Endothelial cell of umbilical vein (primary cell): ENCODE data around the gene PKNOX2. TPM values are rescaled to one million over a fixed set of nuclear protein-coding genes. Genes with fewer than 3 reads are reported as not detected.

Experiments
- BruUV-seq: library from RNA; stranded (reverse); fragments of 400-500 nt; replicated peaks from 2 replicates; lab custom pipeline; 2021; lab: Mats Ljungman, UMichigan
- CTCF ChIA-PET: fragments of 300-600, 350-600 bp; sonication (Branson Sonifier 250); formaldehyde crosslinking; loops from one replicate; lab custom pipeline; 2021; ENCODE audit warnings: antibody characterized with exemption, inconsistent platforms; lab: Charles Lee
- POLR2A ChIA-PET: fragments of 300-600, 350-600 bp; sonication (Branson Sonifier 250); formaldehyde crosslinking; loops from one replicate; lab custom pipeline; 2021; ENCODE audit warnings: antibody characterized with exemption, inconsistent platforms; lab: Charles Lee
- DNase-seq: peaks from one replicate; pipeline ENCODE4 v3.0.0-alpha.2; 2011; ENCODE audit warnings: low read depth, low spot score
- FAIRE-seq: peaks from 2 replicates; lab custom pipeline; 2011; peaks lifted over from hg19 to GRCh38; lab: Jason Lieb, UNC
- H2AFZ ChIP-seq: 2 replicates; pipeline ENCODE4 v1.6.0; 2012; ENCODE audit warnings: low read depth, low read length, control low read depth, inconsistent platforms
- H3K27ac ChIP-seq: 2 replicates; pipeline ENCODE4 v1.5.1; 2011; ENCODE audit warnings: low read depth, mild to moderate bottlenecking, control low read depth, low read length, moderate library complexity; ENCODE audit not compliant: insufficient read depth
- H3K27me3 ChIP-seq, 2 experiments: 2 replicates each; pipeline versions ENCODE4 v1.6.0 to v1.6.1; 2011; ENCODE audit warnings: low read length in 2 of 2, mixed read lengths in 1 of 2; ENCODE audit not compliant: control insufficient read depth in 2 of 2, insufficient read depth in 2 of 2
- H3K36me3 ChIP-seq, 2 experiments: 2 replicates in 1 of 2; 3 replicates in 1 of 2; pipeline ENCODE4 v1.5.1; 2011; ENCODE audit warnings: low read length in 2 of 2, mild to moderate bottlenecking in 1 of 2, moderate library complexity in 1 of 2; ENCODE audit not compliant: control insufficient read depth in 2 of 2, insufficient read depth in 2 of 2; ENCODE audit errors: extremely low read depth in 1 of 2
- H3K4me1 ChIP-seq: 3 replicates; pipeline ENCODE4 v1.5.1; 2011; ENCODE audit warnings: mild to moderate bottlenecking, low read length; ENCODE audit not compliant: control insufficient read depth, insufficient read depth; ENCODE audit errors: extremely low read depth
- H3K4me2 ChIP-seq: 2 replicates; pipeline ENCODE4 v1.6.1; 2011; ENCODE audit warnings: low read length, control low read depth, mixed read lengths; ENCODE audit not compliant: insufficient read depth
- H3K4me3 ChIP-seq, 3 experiments: fragments of 200-600 bp in 1 of 3; sonication (generic), shearing (Covaris generic) in 1 of 3; replicated peaks in 1 of 3; 2 replicates each; pipeline ENCODE4 v1.5.1; 2011 to 2016; ENCODE audit warnings: control low read depth in 3 of 3, low read length in 3 of 3, mild to moderate bottlenecking in 2 of 3, inconsistent platforms in 1 of 3, low read depth in 1 of 3, moderate library complexity in 1 of 3; ENCODE audit not compliant: insufficient read depth in 1 of 3
- H3K79me2 ChIP-seq: 2 replicates; pipeline ENCODE4 v1.6.0; 2012; ENCODE audit warnings: low read length, inconsistent platforms; ENCODE audit not compliant: control insufficient read depth, insufficient read depth
- H3K9ac ChIP-seq: replicated peaks from 2 replicates; pipeline ENCODE3; 2011; ENCODE audit warnings: low read length, control low read depth; ENCODE audit not compliant: insufficient read depth; ENCODE audit errors: extremely low read depth
- H3K9me1 ChIP-seq: replicated peaks from 3 replicates; pipeline ENCODE4 v1.6.0; 2011; ENCODE audit warnings: mild to moderate bottlenecking, low read length; ENCODE audit not compliant: control insufficient read depth, insufficient read depth; ENCODE audit errors: extremely low read depth
- H3K9me3 ChIP-seq: replicated peaks from 2 replicates; pipeline ENCODE4 v1.5.1; 2012; ENCODE audit warnings: low read length, inconsistent platforms; ENCODE audit not compliant: control insufficient read depth, insufficient read depth
- H4K20me1 ChIP-seq: replicated peaks from 2 replicates; pipeline ENCODE3; 2011; ENCODE audit warnings: mild to moderate bottlenecking, low read length; ENCODE audit not compliant: control insufficient read depth, insufficient read depth; ENCODE audit errors: extremely low read depth
- EZH2 ChIP-seq: IDR thresholded peaks from 2 replicates; pipeline ENCODE4 v1.6.1; 2012; ENCODE audit warnings: borderline replicate concordance, low read depth, mild to moderate bottlenecking, moderate library complexity, low read length, inconsistent platforms; ENCODE audit not compliant: severe bottlenecking
- FOS ChIP-seq: IDR thresholded peaks from 2 replicates; pipeline ENCODE4 v1.6.1; 2011; ENCODE audit warnings: mild to moderate bottlenecking, low read length, moderate library complexity, borderline replicate concordance; ENCODE audit not compliant: insufficient read depth
- GATA2 ChIP-seq: IDR thresholded peaks from 2 replicates; pipeline ENCODE4 v1.7.0; 2011; ENCODE audit warnings: low read depth, mild to moderate bottlenecking, moderate library complexity, mixed read lengths, low read length; ENCODE audit not compliant: insufficient read length, insufficient read depth
- JUN ChIP-seq: IDR thresholded peaks from 2 replicates; pipeline ENCODE4 v1.6.1; 2011; ENCODE audit warnings: borderline replicate concordance, low read depth; ENCODE audit not compliant: insufficient read length, insufficient read depth
- POLR2A ChIP-seq: IDR thresholded peaks from 2 replicates; pipeline ENCODE4 v1.6.1; 2012; ENCODE audit warnings: low read depth, mild to moderate bottlenecking, control low read depth, low read length
- POLR2AphosphoS5 ChIP-seq: IDR thresholded peaks from 2 replicates; pipeline ENCODE4 v1.6.1; 2012; ENCODE audit warnings: low read depth, mild to moderate bottlenecking, control low read depth, low read length, moderate library complexity; ENCODE audit not compliant: insufficient read depth
- dilution Hi-C: fragments of 300-500 bp; cut with MboI; formaldehyde crosslinking; loops from one replicate; pipeline ENCODE4 v1.15.0; 2019; ENCODE audit warnings: low sequenced_read_pairs; ENCODE audit not compliant: extremely low pct_ligation_motif_present
- intact Hi-C: fragments of 100-400 bp; cut with micrococcal nuclease; formaldehyde crosslinking; loops from one replicate; pipeline ENCODE4 v1.10.0; 2022
- polyA plus RNA-seq, 4 experiments: library from polyadenylated mRNA; depleted of rRNA in 3 of 4; stranded (reverse) in 3 of 4; unstranded in 1 of 4; fragments of >200 nt; gene quantifications; 2 replicates each; pipeline versions ENCODE4 v1.2.1 to v1.2.3, GENCODE V29; 2011 to 2012; ENCODE audit warnings: missing spikeins in 1 of 4
- total RNA-seq: library from RNA; stranded (reverse); gene quantifications from 2 replicates; pipeline ENCODE4 v1.2.3, GENCODE V29; 2021
- TF ChIP-seq, protein P1 (sequence below): IDR thresholded peaks from 2 replicates; pipeline ENCODE4 v1.6.1; 2011; ENCODE audit not compliant: insufficient read depth, insufficient read length
- TF ChIP-seq, protein P2 (sequence below), 2 donors: IDR thresholded peaks; 1 replicate in 1 of 2; 2 replicates in 1 of 2; pipeline ENCODE4 v1.5.1; 2011; ENCODE audit warnings: low read length in 2 of 2, mild to moderate bottlenecking in 2 of 2, moderate library complexity in 2 of 2, control low read depth in 1 of 2, inconsistent platforms in 1 of 2, low read depth in 1 of 2; ENCODE audit not compliant: insufficient read depth in 1 of 2; ENCODE audit errors: extremely low read depth in 1 of 2

The PKNOX2 gene
- total and polyA plus RNA-seq, 2 donors (not counting 3 experiments of a cell fraction or from before 2014, with no cell fraction given): 0.11 to 0.91 TPM

DNA sequence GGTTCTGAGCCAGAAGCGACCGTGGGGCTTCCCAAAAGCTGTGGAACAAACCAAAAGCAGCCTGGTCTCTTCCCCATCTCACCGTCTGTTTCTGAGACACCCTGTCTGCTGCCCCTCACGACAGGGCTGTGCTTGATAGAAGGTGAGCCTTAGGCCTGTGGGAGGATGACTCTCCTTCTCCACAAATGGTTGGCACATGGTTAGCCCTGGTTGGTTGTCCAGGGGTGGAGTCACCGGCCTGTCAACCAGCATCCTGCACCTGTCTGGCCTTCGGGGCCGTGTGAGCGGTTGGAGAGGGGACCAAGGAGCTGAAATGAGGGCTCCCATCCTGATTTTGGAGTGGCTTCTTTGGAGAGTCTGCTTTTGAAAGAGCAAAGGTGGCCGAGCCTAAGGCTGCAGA is 135.3 kb downstream of the PKNOX2 start:
- no peak for TF ChIP-seq POLR2A
- TF ChIP-seq, protein P1, sequence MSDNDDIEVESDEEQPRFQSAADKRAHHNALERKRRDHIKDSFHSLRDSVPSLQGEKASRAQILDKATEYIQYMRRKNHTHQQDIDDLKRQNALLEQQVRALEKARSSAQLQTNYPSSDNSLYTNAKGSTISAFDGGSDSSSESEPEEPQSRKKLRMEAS: no peak
- no peak for TF ChIP-seq EZH2
- ChIA-PET POLR2A (no interaction called here), CTCF (interaction anchor here (1.8 to 3.5 kb wide), 4 partner anchors 9 to 134 kb away, joined by 7 to 39 read pairs (median 9); partner anchors contain the start of gene PKNOX2)

DNA sequence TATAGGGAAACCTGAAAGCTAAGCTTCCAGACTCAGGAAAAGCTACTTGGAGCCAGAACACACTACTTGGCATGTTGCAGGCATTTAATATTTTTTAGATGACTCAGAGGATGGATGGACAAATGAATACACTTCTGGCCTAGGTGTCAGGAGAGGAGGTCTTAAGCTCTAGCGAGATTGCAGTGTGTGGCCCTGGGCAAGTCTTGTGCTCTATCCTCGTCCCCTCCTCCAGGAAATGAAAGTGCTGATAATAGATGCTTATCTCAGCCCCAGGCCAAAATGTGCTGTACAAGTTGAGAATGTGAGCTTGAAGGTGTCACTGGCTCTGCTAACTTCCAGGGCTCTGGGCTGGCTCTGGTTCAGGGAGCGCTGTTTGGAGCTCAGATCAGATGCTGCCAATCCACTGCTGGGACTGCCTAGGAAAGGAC is 136.3 kb downstream of the PKNOX2 start:
- ChIA-PET CTCF (interaction anchor here (0.7 to 3.5 kb wide), 11 partner anchors 9 to 210 kb away, joined by 3 to 39 read pairs (median 7); partner anchors contain the start of gene PKNOX2), POLR2A (interaction anchor here (0.6 to 1.2 kb wide), 3 partner anchors 13 to 587 kb away, joined by 3 to 9 read pairs (median 3); partner anchors contain the start of gene HYLS1)
- Histone ChIP-seq H3K79me2 (no peaks in the 10 kb centered on the region), H3K4me1 (peaks cover 42% of the 10 kb centered on the region), H3K4me3 (no peak overlapping the region), H3K4me2 (peak overlapping the region; percentile 24), H4K20me1 (no peaks in the 10 kb centered on the region), H3K36me3 (no peaks in the 10 kb centered on the region), H2AFZ (no peak overlapping the region), H3K9me3 (no peaks in the 10 kb centered on the region), H3K27me3 (no peaks in the 10 kb centered on the region), H3K9ac (peak overlapping the region; percentile 36), H3K27ac (peak overlapping the region; percentile 68), H3K9me1 (no peaks in the 10 kb centered on the region)
- dilution Hi-C loops: no loop called here
- DNase-seq (peak; percentile 80), FAIRE-seq (peak; percentile 99)
- intact Hi-C loops: loop anchor here (1.0 to 5.0 kb wide), 2 partner anchors 12 to 404 kb away; partner anchors contain the start of gene ROBO4
- BruUV-seq: no TSS peak
- TF ChIP-seq FOS (peak; percentile 83), GATA2 (peak; percentile 96), POLR2AphosphoS5 (peak; percentile 37), JUN (peak; percentile 63), POLR2A (peak; percentile 31)
- TF ChIP-seq, protein P2, sequence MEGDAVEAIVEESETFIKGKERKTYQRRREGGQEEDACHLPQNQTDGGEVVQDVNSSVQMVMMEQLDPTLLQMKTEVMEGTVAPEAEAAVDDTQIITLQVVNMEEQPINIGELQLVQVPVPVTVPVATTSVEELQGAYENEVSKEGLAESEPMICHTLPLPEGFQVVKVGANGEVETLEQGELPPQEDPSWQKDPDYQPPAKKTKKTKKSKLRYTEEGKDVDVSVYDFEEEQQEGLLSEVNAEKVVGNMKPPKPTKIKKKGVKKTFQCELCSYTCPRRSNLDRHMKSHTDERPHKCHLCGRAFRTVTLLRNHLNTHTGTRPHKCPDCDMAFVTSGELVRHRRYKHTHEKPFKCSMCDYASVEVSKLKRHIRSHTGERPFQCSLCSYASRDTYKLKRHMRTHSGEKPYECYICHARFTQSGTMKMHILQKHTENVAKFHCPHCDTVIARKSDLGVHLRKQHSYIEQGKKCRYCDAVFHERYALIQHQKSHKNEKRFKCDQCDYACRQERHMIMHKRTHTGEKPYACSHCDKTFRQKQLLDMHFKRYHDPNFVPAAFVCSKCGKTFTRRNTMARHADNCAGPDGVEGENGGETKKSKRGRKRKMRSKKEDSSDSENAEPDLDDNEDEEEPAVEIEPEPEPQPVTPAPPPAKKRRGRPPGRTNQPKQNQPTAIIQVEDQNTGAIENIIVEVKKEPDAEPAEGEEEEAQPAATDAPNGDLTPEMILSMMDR (IDR thresholded peaks at IDR 0.05; ENCODE audit: extremely low read depth in 1 of 2, insufficient read depth in 1 of 2, low read depth in 1 of 2, low read length in 2 of 2): no peak

More for the DNA sequence above, 135.3 kb downstream of the PKNOX2 start:
- H3K36me3 ChIP-seq: no peaks in the 10 kb centered on the region
- H3K27ac ChIP-seq: no peak overlapping the region
- BruUV-seq: no TSS peak
- intact Hi-C loops (loop anchor here (5.0 kb wide), 1 partner anchor 403 kb away; the partner anchor contains the start of gene ROBO4), dilution Hi-C loops (no loop called here)
- no peaks in the 10 kb centered on the region for H4K20me1 ChIP-seq
- H3K9me3 ChIP-seq: no peaks in the 10 kb centered on the region
- H3K4me1 ChIP-seq: peaks cover 42% of the 10 kb centered on the region
- no peak for DNase-seq
- FAIRE-seq: no peak
- no peak overlapping the region for H3K4me3 ChIP-seq
- no peak overlapping the region for H3K9ac ChIP-seq
- H3K4me2 ChIP-seq: no peak overlapping the region
- H3K9me1 ChIP-seq: no peaks in the 10 kb centered on the region
- no peak overlapping the region for H2AFZ ChIP-seq
- H3K79me2 ChIP-seq: no peaks in the 10 kb centered on the region
- H3K27me3 ChIP-seq: no peaks in the 10 kb centered on the region
